Keratinocyte (primary cell): ENCODE results near the gene OSBPL1A.
A peak's percentile ranks its signal among the peaks of the same experiment; 100 is the strongest.

Experiments used
- EZH2 ChIP-seq: IDR thresholded peaks from one replicate; pipeline ENCODE4 v1.6.1; 2012; ENCODE audit warnings: inconsistent platforms, mild to moderate bottlenecking, low read length, moderate library complexity
- TF ChIP-seq, protein P1 (sequence below), 3 experiments: IDR thresholded peaks in 1 of 3; conservative IDR thresholded peaks in 1 of 3; optimal IDR thresholded peaks in 1 of 3; 2 replicates in 2 of 3; 3 replicates in 1 of 3; pipeline versions ENCODE3 to v1.5.1; 2011; ENCODE audit warnings: low read length in 3 of 3, mild to moderate bottlenecking in 3 of 3, moderate library complexity in 2 of 3, control low read depth in 1 of 3, inconsistent platforms in 1 of 3; ENCODE audit not compliant: insufficient read depth in 2 of 3; ENCODE audit errors: extremely low read depth in 1 of 3

GRCh38 chr18:24118750-24119577 is 278.7 kb downstream of the OSBPL1A start:
- TF ChIP-seq, protein P1, sequence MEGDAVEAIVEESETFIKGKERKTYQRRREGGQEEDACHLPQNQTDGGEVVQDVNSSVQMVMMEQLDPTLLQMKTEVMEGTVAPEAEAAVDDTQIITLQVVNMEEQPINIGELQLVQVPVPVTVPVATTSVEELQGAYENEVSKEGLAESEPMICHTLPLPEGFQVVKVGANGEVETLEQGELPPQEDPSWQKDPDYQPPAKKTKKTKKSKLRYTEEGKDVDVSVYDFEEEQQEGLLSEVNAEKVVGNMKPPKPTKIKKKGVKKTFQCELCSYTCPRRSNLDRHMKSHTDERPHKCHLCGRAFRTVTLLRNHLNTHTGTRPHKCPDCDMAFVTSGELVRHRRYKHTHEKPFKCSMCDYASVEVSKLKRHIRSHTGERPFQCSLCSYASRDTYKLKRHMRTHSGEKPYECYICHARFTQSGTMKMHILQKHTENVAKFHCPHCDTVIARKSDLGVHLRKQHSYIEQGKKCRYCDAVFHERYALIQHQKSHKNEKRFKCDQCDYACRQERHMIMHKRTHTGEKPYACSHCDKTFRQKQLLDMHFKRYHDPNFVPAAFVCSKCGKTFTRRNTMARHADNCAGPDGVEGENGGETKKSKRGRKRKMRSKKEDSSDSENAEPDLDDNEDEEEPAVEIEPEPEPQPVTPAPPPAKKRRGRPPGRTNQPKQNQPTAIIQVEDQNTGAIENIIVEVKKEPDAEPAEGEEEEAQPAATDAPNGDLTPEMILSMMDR (optimal IDR thresholded peaks at IDR 0.05 in 1 of 3, IDR thresholded peaks at IDR 0.05 in 1 of 3, conservative IDR thresholded peaks at IDR 0.05 in 1 of 3; ENCODE audit: extremely low read depth in 1 of 3, insufficient read depth in 2 of 3, low read length in 3 of 3): peak; percentile 68 to 69 (median 69)
- TF ChIP-seq EZH2: no peak
